HEK293T (cell line): ENCODE results near the gene NCKAP5L.

Source experiments
- CTCF ChIA-PET: fragments of 350-600 bp; formaldehyde crosslinking; extraction: SDS; loops from one replicate; lab custom pipeline; 2021; ENCODE audit warnings: antibody characterized with exemption, inconsistent platforms; lab: Yijun Ruan, JAX
- POLR2A ChIA-PET: fragments of 350-600 bp; formaldehyde crosslinking; extraction: SDS; loops from one replicate; lab custom pipeline; 2020; ENCODE audit warnings: antibody characterized with exemption, inconsistent platforms; lab: Yijun Ruan, JAX
- DNase-seq: peaks from one replicate; pipeline ENCODE4 v3.0.0; 2012; ENCODE audit warnings: mixed read lengths; ENCODE audit errors: extremely low spot score
- ARNT ChIP-seq: fragments of 450-650 bp; IDR thresholded peaks from 2 replicates; pipeline ENCODE4 v1.6.1; 2017; ENCODE audit warnings: mild to moderate bottlenecking
- BHLHE40 ChIP-seq: fragments of 450-650 bp; IDR thresholded peaks from 2 replicates; pipeline ENCODE4 v1.6.1; 2016; ENCODE audit warnings: mild to moderate bottlenecking, moderate library complexity, borderline replicate concordance
- ELF4 ChIP-seq: fragments of 450-650 bp; IDR thresholded peaks from 2 replicates; pipeline ENCODE4 v1.6.1; 2017; ENCODE audit warnings: antibody characterized with exemption
- FOXA1 ChIP-seq: fragments of 450-650 bp; IDR thresholded peaks from 2 replicates; pipeline ENCODE4 v1.6.1; 2016; ENCODE audit warnings: mild to moderate bottlenecking
- FOXK2 ChIP-seq: fragments of 450-650 bp; IDR thresholded peaks from 2 replicates; pipeline ENCODE4 v1.6.1; 2016; ENCODE audit warnings: mild to moderate bottlenecking
- FOXM1 ChIP-seq: fragments of 450-650 bp; IDR thresholded peaks from 2 replicates; pipeline ENCODE4 v1.6.1; 2017; ENCODE audit warnings: mild to moderate bottlenecking, borderline replicate concordance
- HDGF ChIP-seq: fragments of 450-650 bp; IDR thresholded peaks from 2 replicates; pipeline ENCODE4 v1.6.1; 2017; ENCODE audit warnings: antibody characterized with exemption, borderline replicate concordance
- L3MBTL2 ChIP-seq: fragments of 450-650 bp; conservative IDR thresholded peaks from 2 replicates; pipeline ENCODE4 v1.6.1; 2016; ENCODE audit warnings: mild to moderate bottlenecking
- LEF1 ChIP-seq: fragments of 450-650 bp; IDR thresholded peaks from 2 replicates; pipeline ENCODE4 v1.6.1; 2017; ENCODE audit warnings: mild to moderate bottlenecking, borderline replicate concordance
- NFRKB ChIP-seq: fragments of 450-650 bp; IDR thresholded peaks from 2 replicates; pipeline ENCODE4 v1.6.1; 2016; ENCODE audit warnings: mild to moderate bottlenecking, moderate library complexity
- PKNOX1 ChIP-seq: fragments of 450-650 bp; IDR thresholded peaks from 2 replicates; pipeline ENCODE4 v1.6.1; 2016
- ZNF384 ChIP-seq: fragments of 450-650 bp; IDR thresholded peaks from 2 replicates; pipeline ENCODE4 v1.6.1; 2016

The NCKAP5L gene

DNA sequence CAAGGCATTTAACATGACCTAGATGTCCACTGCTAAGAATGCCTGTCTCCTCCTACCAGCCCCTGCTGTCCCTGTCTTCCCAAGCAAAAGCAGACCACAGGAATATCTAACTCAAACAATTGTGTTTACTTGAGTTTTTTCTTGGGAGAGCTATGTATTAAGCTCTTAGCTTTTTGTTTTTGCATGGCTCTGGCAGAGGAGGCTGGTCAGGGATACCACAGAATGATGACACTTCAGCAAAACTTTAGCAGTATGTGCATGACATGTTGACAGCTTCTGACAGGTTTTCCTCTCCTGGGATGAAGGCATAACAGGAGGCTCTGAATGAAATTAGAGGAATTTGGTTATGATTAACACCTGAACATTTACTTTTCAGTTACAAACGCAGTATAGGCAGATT, 79.9 kb downstream of the NCKAP5L start:
- TF ChIP-seq ZNF384 (no peak), ARNT (no peak), LEF1 (no peak), BHLHE40 (no peak), L3MBTL2 (no peak), HDGF (no peak), ELF4 (no peak), FOXM1 (no peak), NFRKB (no peak)
- POLR2A ChIA-PET, result no interaction called here
- CTCF ChIA-PET, result interaction anchor here (0.9 to 1.2 kb wide), 3 partner anchors 15 to 113 kb away, joined by 3 read pairs; no protein-coding TSS in a partner anchor
- DNase-seq, result no peak

- ChIA-PET CTCF (no interaction called here), POLR2A (no interaction called here)
- TF ChIP-seq ARNT, result no peak
- TF ChIP-seq ELF4, result no peak
- no peak for TF ChIP-seq FOXA1
- no peak for TF ChIP-seq BHLHE40
- no peak for TF ChIP-seq PKNOX1
- TF ChIP-seq L3MBTL2, result no peak
- no peak for TF ChIP-seq FOXK2
- TF ChIP-seq ZNF384, result no peak
- no peak for DNase-seq
Measured at GRCh38 chr12:49744363-49744885, 83.8 kb downstream of the NCKAP5L start.

GRCh38 chr12:49741882-49742620, 86.2 kb downstream of the NCKAP5L start:
- ChIA-PET CTCF (interaction anchor here (0.6 to 1.8 kb wide), 33 partner anchors 7 to 478 kb away, joined by 3 to 8 read pairs (median 4); partner anchors contain the start of gene NCKAP5L), POLR2A (interaction anchor here (0.6 to 1.9 kb wide), 49 partner anchors 8 to 631 kb away, joined by 3 to 19 read pairs (median 4); partner anchors contain the start of genes BCDIN3D, FMNL3, NCKAP5L and RACGAP1)
- peak; percentile 62 for DNase-seq
- TF ChIP-seq L3MBTL2 (peak; percentile 63; the same call in 1 of the 2 replicates), ARNT (no peak), FOXK2 (no peak)
